Measurements from ENCODE around the gene RIPPLY3.
"Not testable (repeated sequence)": the region's sequence is repeated elsewhere in the genome, so short reads cannot be mapped to it uniquely, and the experiment has no call there.

The RIPPLY3 gene

DNA sequence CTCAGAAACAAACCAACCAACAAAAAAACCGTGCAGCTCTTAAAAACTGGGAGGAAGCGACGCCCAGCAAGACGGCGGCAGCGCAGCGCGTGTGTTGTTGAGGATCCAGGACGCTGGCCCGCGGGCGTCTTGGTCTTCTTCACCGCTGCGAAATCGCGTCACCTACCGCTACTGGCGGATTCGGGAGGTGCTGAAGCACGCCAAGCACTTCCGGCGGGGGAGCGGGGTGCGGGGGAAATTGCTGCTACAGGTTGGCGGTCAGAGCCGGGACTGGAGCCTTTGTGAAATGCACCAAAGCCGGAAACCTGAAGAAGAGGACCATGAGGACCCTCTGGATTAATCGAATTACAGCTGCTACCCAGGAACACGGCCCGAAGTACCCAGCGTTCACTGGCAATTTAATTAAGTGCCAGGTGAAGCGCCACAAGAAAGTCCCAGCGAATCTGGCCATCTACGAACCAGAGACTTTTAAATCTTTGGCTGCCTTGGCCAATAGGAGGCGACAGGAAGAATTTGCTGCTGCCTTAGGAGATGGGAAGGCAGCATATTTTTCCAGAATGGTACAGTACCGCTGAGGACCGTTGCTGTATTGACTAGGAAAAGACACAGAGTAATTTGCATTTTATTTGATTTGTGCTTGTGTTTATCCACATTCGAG, 11.9 kb upstream of the RIPPLY3 start:
- Histone ChIP-seq H3K4me1 (ENCODE audit: control insufficient read depth in 1 of 2, insufficient read depth in 1 of 2, low read depth in 1 of 2, low read length in 1 of 2) (no peaks in the 10 kb centered on the region), H3K36me3 (no peaks in the 10 kb centered on the region), H3K27me3 (peaks cover 71% of the 10 kb centered on the region), H3K9me3 (no peaks in the 10 kb centered on the region), H3K27ac (no peak overlapping the region), H3K4me3 (ENCODE audit: low read depth in 1 of 2, low read length in 1 of 2) (no peak overlapping the region)
- TF ChIP-seq, protein P1, sequence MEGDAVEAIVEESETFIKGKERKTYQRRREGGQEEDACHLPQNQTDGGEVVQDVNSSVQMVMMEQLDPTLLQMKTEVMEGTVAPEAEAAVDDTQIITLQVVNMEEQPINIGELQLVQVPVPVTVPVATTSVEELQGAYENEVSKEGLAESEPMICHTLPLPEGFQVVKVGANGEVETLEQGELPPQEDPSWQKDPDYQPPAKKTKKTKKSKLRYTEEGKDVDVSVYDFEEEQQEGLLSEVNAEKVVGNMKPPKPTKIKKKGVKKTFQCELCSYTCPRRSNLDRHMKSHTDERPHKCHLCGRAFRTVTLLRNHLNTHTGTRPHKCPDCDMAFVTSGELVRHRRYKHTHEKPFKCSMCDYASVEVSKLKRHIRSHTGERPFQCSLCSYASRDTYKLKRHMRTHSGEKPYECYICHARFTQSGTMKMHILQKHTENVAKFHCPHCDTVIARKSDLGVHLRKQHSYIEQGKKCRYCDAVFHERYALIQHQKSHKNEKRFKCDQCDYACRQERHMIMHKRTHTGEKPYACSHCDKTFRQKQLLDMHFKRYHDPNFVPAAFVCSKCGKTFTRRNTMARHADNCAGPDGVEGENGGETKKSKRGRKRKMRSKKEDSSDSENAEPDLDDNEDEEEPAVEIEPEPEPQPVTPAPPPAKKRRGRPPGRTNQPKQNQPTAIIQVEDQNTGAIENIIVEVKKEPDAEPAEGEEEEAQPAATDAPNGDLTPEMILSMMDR (IDR thresholded peaks at IDR 0.05), result no peak

DNA sequence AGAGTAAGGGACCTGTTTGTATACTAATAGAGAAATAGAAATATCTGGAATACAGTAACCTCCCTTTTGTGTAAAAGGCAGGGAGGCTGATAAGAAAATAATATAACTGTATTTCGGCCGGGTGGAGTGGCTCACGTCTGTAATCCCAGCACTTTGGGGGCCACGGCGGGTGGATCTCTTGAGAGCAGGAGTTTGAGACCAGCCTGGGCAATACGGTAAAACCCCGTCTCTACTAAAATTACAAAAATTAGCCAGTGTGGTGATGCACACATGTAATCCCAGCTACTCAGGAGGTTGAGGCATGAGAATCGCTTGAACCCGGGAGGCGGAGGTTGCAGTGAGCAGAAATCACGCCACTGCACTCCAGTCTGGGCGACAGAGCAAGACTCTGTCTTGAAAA, 11.2 kb upstream of the RIPPLY3 start:
- not testable (repeated sequence) for H3K4me3 ChIP-seq (ENCODE audit: low read depth in 1 of 2, low read length in 1 of 2); H3K27ac ChIP-seq; H3K4me1 ChIP-seq (ENCODE audit: control insufficient read depth in 1 of 2, insufficient read depth in 1 of 2, low read depth in 1 of 2, low read length in 1 of 2); H3K9me3 ChIP-seq; H3K36me3 ChIP-seq
- H3K27me3 ChIP-seq, result peaks cover 64% of the 10 kb centered on the region

DNA sequence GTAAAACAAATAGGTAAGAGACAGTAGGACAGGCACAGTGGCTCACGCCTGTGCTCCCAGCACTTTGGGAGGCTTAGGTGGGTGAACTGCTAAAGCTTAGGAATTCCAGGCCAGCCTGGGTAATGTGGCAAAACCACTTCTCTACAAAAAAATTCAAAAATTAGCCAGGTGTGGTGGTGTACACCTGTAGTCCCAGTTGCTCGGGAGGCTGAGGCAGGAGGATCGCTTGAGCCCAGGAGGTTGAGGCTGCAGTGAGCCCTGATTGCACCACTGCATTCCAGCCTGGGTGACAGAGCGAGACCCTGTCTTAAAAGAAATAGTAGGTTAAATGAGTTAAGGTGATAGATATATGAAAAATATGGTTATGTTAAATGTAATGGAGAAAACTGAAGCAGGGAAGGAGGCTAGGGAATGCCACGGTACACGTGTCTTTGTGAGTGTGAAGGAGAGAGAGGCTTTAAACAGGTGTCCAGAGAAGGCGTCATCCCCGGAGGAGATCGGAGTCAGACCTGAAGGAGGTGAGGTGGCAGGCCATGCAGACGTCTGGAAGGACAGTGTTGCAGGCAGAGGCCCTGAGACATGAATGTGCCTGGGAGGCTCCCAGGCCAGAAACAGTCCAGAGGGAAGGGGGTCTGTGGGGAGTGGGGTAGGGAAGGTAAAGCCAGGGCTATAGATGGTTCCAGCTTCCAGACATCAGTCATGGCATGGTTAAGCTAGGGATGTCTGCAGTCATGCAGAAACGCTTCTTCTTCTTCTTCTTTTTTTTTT, 7.2 kb upstream of the RIPPLY3 start:
- Histone ChIP-seq H3K9me3 (no peaks in the 10 kb centered on the region), H3K27me3 (peaks cover 46% of the 10 kb centered on the region), H3K27ac (no peak overlapping the region), H3K36me3 (no peaks in the 10 kb centered on the region), H3K4me1 (ENCODE audit: control insufficient read depth in 1 of 2, insufficient read depth in 1 of 2, low read depth in 1 of 2, low read length in 1 of 2) (no peaks in the 10 kb centered on the region), H3K4me3 (ENCODE audit: low read depth in 1 of 2, low read length in 1 of 2) (no peak overlapping the region)
- TF ChIP-seq, protein P1 (IDR thresholded peaks at IDR 0.05), result no peak

DNA sequence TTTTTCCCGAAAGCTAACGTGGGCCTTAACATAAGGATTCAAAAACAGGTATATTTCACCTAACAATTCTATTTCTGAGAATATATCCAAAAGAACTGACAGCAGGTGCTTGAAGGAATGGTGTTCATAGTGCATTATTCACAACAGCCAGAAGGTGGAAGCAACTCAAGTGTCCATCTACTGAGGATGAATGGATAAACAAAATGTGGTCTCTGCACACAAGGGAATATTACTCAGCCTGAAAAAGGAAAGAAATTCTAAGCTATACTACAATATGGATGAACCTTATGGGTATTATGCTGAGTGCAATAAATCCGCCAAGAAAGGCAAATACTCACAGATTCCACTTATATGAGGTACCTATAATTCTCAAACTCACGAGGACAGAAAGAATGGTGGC, 6.1 kb upstream of the RIPPLY3 start:
- Histone ChIP-seq H3K9me3 (no peaks in the 10 kb centered on the region), H3K27ac (no peak overlapping the region), H3K4me3 (ENCODE audit: low read depth in 1 of 2, low read length in 1 of 2) (no peak overlapping the region), H3K4me1 (ENCODE audit: control insufficient read depth in 1 of 2, insufficient read depth in 1 of 2, low read depth in 1 of 2, low read length in 1 of 2) (no peaks in the 10 kb centered on the region), H3K27me3 (peaks cover 46% of the 10 kb centered on the region), H3K36me3 (no peaks in the 10 kb centered on the region)
- TF ChIP-seq, protein P1 (IDR thresholded peaks at IDR 0.05), result no peak

DNA sequence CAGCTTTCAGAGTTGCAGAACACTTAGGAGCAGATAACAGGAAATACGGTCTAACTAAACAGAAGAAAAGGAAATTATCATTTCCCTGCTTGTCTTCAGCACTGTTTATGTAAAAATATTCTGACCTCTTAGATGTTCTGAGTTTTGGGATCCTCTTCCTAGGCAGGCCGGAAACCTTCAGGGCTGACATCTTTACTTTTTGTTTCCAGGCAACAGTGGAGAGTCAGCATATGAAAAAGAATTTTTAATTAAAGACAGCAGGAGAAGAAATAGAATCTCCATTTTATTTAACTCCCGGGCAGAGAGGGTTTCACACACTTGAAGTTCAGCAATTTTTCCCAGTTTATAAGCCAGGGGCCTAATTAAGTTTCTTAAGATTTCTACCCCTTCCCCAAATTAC, 5.1 kb upstream of the RIPPLY3 start:
- Histone ChIP-seq H3K4me1 (ENCODE audit: control insufficient read depth in 1 of 2, insufficient read depth in 1 of 2, low read depth in 1 of 2, low read length in 1 of 2) (peaks cover 0 to under 1% of the 10 kb centered on the region in 2 experiments), H3K4me3 (ENCODE audit: low read depth in 1 of 2, low read length in 1 of 2) (no peak overlapping the region), H3K36me3 (no peaks in the 10 kb centered on the region), H3K9me3 (no peaks in the 10 kb centered on the region), H3K27ac (no peak overlapping the region), H3K27me3 (peaks cover 47% of the 10 kb centered on the region)
- TF ChIP-seq, protein P1 (IDR thresholded peaks at IDR 0.05), result no peak

DNA sequence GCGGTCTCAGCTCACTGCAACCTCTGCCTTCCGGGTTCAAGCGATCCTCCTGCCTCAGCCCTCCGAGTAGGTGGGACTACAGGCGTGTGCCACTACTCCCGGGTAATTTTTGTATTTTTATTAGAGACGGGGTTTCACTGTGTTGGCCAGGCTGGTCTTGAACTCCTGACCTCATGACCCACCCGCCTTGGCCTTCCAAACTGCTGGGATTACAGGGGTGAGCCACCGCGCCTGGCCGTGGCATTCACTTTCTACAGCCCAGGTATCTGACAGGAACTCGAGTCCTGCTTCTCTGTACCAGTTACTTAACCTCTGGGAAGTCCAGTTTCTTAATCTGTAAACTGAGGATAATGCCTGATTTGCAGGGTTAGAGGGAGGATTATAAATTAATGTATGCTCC, 3.7 kb upstream of the RIPPLY3 start:
- H3K4me1 ChIP-seq (ENCODE audit: control insufficient read depth in 1 of 2, insufficient read depth in 1 of 2, low read depth in 1 of 2, low read length in 1 of 2); H3K36me3 ChIP-seq; H3K9me3 ChIP-seq; H3K27ac ChIP-seq; H3K4me3 ChIP-seq (ENCODE audit: low read depth in 1 of 2, low read length in 1 of 2): not testable (repeated sequence)
- peaks cover 52% of the 10 kb centered on the region for H3K27me3 ChIP-seq

DNA sequence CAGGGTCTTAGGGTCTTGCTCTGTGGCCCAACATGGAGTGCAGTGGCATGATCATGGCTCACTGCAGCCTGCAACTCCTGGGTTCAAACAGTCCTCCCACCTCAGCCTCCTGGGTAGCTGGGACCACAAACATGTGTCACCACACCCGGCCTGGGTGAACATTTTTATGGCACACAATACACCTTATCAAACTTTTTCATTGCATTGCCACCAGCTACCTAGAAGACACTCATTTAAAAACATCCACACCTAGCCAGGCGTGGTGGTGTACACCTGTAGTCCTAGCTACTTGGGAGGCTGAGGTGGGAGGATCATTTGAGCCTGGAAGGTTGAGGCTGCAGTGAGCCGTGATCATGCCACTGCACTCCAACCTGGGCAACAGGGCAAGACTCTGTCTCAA, 2.6 kb upstream of the RIPPLY3 start:
- H3K27me3 ChIP-seq, result peaks cover 61% of the 10 kb centered on the region

More for the DNA sequence above, 2.6 kb upstream of the RIPPLY3 start:
- H3K4me3 ChIP-seq (ENCODE audit: low read depth in 1 of 2, low read length in 1 of 2); H3K27ac ChIP-seq; H3K4me1 ChIP-seq (ENCODE audit: control insufficient read depth in 1 of 2, insufficient read depth in 1 of 2, low read depth in 1 of 2, low read length in 1 of 2); H3K36me3 ChIP-seq; H3K9me3 ChIP-seq: not testable (repeated sequence)

All from neutrophil (primary cell).